GM10248 (cell line): ENCODE data around the gene SOX2.

Experiments
- CTCF ChIA-PET: fragments of 300-600 bp; sonication (Branson Sonifier 250); formaldehyde crosslinking; extraction: SDS; loops from one replicate; lab custom pipeline; 2021; ENCODE audit warnings: antibody characterized with exemption; lab: Yijun Ruan, JAX
- POLR2A ChIA-PET: fragments of 350-650 bp; sonication (Branson Sonifier 250); formaldehyde crosslinking; extraction: SDS; loops from one replicate; lab custom pipeline; 2020; ENCODE audit warnings: antibody characterized with exemption; lab: Yijun Ruan, JAX
- DNase-seq: peaks from one replicate; pipeline ENCODE4 v3.0.0; 2012; ENCODE audit errors: extremely low spot score
- TF ChIP-seq, protein P1 (sequence below): IDR thresholded peaks from 2 replicates; pipeline ENCODE4 v1.5.1; 2012; ENCODE audit warnings: mild to moderate bottlenecking, low read depth; ENCODE audit errors: extremely low read depth, missing control alignments, control extremely low read depth

Gene SOX2

GRCh38 chr3:181691901-181692300, 19.8 kb upstream of the SOX2 start:
- no peak for DNase-seq
- CTCF ChIA-PET: interaction anchor here (1.0 kb wide), 1 partner anchor 9 kb away, joined by 5 read pairs; no protein-coding TSS in a partner anchor
- TF ChIP-seq, protein P1, sequence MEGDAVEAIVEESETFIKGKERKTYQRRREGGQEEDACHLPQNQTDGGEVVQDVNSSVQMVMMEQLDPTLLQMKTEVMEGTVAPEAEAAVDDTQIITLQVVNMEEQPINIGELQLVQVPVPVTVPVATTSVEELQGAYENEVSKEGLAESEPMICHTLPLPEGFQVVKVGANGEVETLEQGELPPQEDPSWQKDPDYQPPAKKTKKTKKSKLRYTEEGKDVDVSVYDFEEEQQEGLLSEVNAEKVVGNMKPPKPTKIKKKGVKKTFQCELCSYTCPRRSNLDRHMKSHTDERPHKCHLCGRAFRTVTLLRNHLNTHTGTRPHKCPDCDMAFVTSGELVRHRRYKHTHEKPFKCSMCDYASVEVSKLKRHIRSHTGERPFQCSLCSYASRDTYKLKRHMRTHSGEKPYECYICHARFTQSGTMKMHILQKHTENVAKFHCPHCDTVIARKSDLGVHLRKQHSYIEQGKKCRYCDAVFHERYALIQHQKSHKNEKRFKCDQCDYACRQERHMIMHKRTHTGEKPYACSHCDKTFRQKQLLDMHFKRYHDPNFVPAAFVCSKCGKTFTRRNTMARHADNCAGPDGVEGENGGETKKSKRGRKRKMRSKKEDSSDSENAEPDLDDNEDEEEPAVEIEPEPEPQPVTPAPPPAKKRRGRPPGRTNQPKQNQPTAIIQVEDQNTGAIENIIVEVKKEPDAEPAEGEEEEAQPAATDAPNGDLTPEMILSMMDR: no peak
- POLR2A ChIA-PET: no interaction called here

DNA sequence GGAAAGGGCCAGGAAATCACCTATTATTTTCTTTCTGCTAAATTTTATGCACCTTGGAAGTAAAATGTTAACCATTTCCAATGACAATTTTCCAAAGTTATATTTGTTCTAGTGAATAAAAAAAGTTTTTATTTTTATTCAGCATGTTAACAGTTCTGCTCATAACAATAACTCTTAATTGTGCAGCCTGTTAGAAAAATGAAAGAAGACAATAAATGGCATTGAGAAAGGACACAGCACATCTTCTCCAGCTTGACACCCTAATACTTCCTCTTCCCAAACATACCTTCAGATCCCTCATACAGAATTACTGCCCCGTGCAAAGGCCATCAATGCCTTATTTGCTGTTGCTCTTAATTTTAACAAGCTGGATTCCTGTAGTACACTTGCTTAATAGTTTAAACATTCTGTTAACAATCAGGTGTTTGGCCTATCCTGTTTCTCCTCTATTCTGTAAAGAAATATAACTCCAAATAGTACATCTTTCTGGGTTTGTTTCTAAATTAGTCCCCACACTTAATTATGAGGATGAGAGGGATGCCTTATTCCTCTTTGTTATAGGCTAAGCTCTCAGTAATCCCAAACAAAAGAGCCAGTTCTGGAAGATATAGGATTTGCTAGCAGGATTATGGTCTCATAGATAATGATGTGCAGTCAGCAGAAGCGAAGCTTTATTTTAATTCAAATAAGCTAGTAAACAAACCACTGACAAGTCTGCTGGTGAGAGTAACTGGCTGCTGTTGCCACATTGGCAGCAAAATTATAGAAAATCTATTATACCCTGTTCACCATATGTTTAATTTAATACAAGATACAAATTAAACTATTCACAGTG, 19.2 kb upstream of the SOX2 start:
- DNase-seq: no peak
- POLR2A ChIA-PET: no interaction called here
- TF ChIP-seq, protein P1: no peak
- CTCF ChIA-PET: interaction anchor here (1.0 to 2.1 kb wide), 2 partner anchors 8 to 9 kb away, joined by 5 to 8 read pairs; no protein-coding TSS in a partner anchor

DNA sequence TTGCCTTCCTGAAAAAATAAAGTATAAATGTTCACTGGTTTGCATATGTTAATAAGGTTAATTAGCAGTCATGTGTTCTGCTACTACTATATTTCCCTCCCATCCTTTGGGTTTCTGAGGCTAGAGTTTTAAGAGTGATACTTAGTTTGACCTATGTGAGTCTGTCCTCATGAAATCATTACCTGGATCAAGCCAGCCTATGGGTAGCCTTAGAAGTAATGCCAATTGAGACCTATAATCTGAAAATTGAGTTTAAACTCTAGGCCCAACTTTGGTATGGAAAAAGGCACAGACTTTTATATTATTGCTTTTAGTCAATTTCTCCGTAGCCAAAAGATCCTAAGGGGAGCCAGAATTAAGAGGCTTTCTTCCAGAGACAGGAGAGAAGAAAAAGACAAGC, 18.4 kb upstream of the SOX2 start:
- POLR2A ChIA-PET: no interaction called here
- CTCF ChIA-PET: interaction anchor here (1.0 to 2.1 kb wide), 2 partner anchors 9 to 16 kb away, joined by 3 to 8 read pairs; no protein-coding TSS in a partner anchor
- TF ChIP-seq, protein P1: no peak
- no peak for DNase-seq

DNA sequence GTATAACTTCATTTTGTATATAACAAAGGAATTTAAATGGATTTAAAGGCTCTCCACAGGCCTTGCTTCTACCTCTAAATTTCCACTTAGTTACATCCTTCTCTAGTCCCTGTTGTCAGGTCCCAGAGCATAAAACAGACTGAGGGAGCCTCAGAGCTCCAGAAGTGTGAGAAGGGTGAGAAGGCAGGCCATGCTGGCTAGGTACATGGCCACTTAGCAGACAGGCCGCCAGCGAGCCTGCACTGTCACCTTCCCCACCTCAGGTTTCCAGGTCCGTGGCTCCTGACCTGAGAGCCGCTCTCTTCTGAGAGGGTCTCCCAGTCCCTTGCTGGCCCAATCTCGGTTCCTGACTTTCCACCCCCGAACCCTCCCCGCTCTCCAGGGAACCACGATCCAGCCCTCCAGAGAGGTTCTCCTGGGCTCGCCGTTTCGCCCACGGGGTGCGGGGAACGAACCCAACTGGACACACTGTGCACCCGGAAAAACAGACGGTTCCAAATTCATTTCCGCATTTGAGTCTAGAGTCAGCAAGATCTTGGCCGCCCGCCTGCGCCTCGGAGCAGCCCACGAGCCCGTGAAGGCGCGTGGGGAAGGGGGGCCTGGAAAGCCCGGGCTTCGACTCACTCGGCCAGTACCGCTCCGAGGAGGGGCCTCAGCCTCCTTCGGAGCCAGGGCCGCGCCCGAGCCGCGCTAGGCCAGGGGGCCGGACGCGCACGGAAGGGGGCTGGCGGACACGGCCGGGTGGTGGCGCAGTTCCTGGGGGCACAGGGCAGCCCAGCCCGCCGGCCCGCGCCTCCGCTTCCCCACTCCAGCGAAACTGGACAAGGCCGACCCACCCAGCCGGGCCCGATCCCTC, 16.7 kb upstream of the SOX2 start:
- POLR2A ChIA-PET: no interaction called here
- CTCF ChIA-PET: no interaction called here
- no peak for DNase-seq
- TF ChIP-seq, protein P1: no peak

GRCh38 chr3:181695661-181696491, 15.8 kb upstream of the SOX2 start:
- no peak for DNase-seq
- TF ChIP-seq, protein P1: no peak
- CTCF ChIA-PET: no interaction called here
- POLR2A ChIA-PET: no interaction called here
